GM19238 (cell line): ENCODE results near the gene ITGAD.
"Not testable (repeated sequence)": the region's sequence is repeated elsewhere in the genome, so short reads cannot be mapped to it uniquely, and the experiment has no call there.

ENCODE experiments used
- DNase-seq: peaks from one replicate; pipeline ENCODE4 v3.0.0; 2011; ENCODE audit warnings: low spot score; ENCODE audit not compliant: insufficient read length

ITGAD gene

DNA sequence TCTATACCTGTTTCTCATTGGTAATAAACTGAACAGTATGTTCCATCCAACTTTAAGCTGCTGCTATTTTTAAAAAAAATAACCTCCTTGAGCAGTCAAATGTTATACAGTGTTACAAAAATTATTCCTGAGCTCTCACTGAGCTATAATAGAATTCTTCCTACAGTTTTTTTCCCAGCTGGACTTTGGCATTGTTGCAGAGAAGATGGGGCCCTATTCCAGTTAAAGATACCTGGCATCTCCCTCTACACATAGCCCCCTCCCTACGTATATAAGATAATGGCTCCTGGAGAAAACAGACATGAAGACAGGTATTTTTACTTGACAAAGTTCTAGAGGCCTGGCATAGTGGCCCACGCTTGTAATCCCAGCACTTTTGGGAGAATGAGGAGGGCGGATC lies 36.7 kb downstream of the ITGAD start:
- DNase-seq, result no peak

- no peak for DNase-seq
Measured at GRCh38 chr16:31430380-31431052, 37.4 kb downstream of the ITGAD start.

- DNase-seq, result no peak
Measured at GRCh38 chr16:31435341-31436220, 42.4 kb downstream of the ITGAD start.

GRCh38 chr16:31436221-31437045 lies 43.3 kb downstream of the ITGAD start:
- DNase-seq, result no peak

GRCh38 chr16:31438414-31438813 lies 45.3 kb downstream of the ITGAD start:
- DNase-seq, result no peak

GRCh38 chr16:31439023-31439422 lies 45.9 kb downstream of the ITGAD start:
- DNase-seq, result not testable (repeated sequence)

GRCh38 chr16:31439519-31439918 lies 46.4 kb downstream of the ITGAD start:
- no peak for DNase-seq

DNA sequence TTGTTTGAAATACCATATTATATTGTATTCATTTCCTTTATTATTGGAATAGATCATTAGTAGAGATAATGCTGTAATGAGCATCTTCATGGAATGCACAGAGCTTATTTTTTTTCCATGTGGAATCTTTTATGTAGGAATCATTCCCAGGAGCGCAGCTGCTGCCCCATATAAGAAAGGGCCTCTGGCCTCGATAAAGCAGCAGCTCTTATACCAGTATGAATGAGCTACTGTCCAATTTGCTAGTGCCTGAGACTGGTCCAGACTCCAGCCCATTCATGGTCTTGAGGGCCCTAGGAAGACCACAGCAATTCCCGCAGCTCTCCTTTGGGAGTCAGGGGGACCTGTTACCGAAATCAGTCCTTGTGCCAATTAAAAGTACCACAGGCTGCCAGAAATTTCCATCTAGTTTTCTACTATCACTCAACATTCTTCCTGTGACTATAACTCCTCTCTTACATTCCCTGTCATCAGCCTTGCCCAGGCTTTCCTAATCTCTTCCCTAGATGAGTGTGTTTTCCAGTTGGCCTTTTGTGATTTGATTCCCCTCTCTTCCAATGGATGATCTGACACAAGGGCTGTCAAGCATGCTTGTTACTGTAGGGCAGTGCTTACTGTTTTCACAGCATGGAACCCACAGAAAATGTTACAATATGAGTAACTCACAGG lies 47.5 kb downstream of the ITGAD start:
- no peak for DNase-seq

GRCh38 chr16:31441956-31442355 lies 48.8 kb downstream of the ITGAD start:
- DNase-seq, result no peak

GRCh38 chr16:31445931-31446330 lies 52.8 kb downstream of the ITGAD start:
- DNase-seq, result not testable (repeated sequence)

DNA sequence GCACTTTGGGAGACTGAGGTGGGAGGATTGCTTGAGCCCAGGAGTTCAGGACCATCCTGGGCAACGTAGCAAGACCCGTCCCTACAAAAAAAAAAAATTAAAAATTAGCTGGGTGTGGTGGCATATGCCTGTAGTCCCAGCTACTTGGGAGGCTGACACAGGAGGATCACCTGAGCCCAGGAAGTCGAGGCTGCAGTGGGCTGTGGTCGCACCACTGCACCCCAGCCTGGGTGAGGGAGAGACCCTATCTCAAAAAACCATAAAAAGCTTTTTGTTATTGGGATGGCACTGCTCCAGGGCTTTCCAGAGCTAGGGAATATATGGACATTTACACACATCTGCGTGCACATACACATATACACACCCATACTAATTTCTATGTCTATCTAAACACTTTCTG lies 58.1 kb downstream of the ITGAD start:
- DNase-seq, result no peak

DNA sequence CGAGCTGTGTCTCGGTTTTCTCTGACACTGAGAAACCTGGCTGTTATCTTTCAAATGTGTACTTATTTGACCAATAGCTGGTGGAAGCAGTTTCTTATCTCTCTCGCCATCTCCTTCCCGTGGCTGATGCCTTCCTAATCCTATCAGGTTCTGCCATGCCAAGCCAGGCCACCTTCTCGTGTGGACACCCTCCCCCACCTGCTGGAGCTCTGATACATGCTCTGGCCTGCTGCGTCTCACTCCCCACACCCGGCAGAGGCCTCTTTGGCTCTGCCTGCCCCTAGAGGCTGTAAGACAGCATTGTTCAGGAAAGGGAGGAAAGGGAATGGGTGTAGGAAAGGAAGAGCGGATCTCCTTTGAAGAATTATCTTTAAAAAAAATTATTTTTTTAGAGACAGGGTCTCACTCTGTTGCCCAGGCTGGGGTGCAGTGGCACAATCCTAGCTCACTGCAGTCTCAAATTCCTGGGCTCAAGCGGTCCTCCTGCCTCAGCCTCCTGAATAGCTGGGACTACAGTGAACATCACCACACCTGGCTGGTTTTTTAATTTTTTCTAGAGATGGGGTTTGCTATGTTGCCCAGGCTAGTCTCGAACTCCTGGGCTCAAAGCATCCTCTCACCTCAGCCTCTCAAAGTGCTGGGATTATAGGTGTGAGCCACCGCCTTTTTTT lies 58.7 kb downstream of the ITGAD start:
- DNase-seq, result no peak

- no peak for DNase-seq
Measured at GRCh38 chr16:31452631-31453106, 59.5 kb downstream of the ITGAD start.

DNA sequence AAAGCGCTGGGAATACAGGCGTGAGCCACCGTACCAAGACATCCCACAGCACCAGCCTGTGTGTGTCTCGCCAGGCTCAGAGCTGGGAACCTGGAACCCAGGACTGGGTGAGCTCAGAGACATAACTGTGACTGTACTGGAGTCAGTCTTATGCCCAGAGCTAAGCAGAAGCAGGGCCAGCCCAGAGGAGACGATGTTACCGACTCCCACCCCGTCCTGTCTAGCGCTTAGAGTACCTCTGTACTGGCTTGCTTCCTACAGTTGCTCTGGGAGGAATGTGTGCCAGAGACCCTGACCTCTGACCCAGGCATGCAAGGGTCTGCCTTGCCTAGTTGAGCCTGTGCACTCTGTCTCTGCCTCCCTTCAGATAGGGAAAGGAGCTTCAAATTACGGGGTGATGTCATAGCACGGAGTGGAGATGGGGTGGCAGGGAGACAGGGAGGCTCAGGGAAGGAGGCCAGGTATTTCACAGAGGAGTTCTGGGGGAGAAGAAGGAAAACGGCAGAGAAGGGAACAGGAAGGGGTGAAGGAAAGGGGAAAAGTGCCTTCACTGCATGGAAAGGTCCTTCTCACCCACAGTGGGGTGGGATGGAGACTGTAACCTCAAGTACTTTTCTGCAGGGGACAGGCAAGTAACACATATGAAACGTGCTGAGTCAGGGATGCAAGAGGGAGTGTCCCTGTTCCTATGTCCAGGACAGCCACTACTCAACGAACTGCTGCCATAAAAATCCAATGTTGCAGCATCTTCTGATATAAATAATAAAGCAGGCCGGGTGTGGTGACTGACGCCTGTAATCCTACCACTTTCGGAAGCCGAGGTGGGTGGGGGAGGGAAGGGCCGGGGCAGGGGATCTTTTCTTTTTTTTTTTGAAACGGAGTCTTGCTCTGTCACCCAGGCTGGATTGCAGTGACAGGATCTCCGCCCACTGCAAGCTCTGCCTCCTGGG lies 60.4 kb downstream of the ITGAD start:
- no peak for DNase-seq

GRCh38 chr16:31455601-31456314 lies 62.6 kb downstream of the ITGAD start:
- DNase-seq, result no peak

DNA sequence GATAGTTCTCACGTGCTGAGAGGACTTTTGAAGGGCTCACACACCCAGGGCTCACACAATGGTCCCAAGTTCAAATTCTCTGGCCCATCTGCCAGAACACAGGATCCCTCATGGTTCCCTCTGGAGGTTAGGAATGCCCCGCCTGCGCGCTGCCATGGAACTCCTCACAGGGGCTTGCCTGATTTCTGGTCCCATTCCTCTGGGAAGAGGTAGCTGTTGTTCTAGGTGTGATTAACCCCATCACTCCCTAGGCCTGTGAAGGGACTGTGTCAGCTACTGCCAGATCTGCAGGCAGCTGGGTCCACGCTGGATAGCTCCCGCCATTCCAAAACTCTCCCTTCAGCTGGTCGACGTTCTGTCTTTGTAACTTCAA lies 63.8 kb downstream of the ITGAD start:
- no peak for DNase-seq

DNA sequence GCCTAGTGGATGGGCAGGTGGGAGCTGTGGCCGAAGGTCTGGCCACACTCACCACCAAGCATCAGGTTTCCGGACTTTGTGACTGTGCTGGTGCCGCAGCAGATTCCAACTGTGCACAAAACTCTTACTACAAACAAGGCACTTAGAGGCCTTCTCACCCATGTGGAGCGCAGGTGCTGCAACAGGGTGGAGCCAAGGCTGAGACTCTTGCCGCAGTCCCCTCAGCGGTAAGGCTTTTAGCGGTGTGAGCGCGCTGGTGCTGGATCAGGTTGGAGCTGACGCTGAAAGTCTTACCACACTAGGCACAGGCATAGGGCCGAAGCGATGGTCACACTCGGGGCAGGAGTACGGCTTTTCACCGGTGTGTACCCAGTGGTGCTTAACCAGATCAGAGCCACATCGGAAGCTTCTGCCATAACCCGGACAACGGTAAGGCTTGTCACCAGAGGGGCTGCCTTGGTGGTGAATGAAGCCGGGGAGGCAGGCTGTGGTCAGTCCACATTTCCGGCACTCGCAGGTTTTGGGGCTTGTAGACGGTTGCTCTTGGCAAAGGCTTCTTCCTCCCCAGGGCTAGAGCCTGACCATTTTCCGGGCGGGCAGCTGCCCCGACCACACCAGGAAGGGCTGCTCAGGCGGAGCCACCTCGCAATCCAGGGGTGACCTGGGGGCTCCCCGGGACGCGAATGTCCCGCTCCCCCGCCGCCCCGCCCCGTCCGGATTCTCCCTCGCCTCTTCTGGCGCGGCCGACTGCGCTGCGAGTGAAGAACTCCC lies 65.1 kb downstream of the ITGAD start:
- DNase-seq, result peak; percentile 58
